GM12874 (cell line): Measurements from ENCODE around the gene DIP2A.

ENCODE experiments used
- TF ChIP-seq, protein P1 (sequence below): IDR thresholded peaks from 2 replicates; pipeline ENCODE4 v1.5.1; 2011; ENCODE audit warnings: low read depth, mild to moderate bottlenecking, control low read depth, low read length, moderate library complexity; ENCODE audit not compliant: insufficient read depth

The DIP2A gene

DNA sequence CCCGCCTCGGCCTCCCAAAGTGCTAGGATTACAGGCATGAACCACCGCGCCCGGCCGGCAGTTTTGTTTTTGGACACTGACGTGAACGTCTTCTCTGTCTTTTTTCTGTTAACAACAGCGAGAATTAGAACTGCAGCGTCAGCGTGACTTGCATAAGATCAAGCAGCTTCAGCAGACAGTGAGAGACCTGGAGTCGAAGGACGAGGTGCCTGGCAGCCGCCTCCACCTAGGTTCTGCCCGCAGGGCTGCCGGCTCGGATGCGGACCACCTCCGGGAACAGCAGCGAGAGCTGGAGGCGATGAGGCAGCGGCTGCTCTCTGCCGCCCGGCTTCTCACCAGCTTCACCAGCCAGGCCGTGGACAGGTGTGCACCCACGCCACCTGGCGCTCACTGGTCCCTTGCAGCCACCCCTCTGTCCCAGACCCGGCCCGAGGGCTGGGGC lies 22.9 kb upstream of the DIP2A start:
- TF ChIP-seq, protein P1, sequence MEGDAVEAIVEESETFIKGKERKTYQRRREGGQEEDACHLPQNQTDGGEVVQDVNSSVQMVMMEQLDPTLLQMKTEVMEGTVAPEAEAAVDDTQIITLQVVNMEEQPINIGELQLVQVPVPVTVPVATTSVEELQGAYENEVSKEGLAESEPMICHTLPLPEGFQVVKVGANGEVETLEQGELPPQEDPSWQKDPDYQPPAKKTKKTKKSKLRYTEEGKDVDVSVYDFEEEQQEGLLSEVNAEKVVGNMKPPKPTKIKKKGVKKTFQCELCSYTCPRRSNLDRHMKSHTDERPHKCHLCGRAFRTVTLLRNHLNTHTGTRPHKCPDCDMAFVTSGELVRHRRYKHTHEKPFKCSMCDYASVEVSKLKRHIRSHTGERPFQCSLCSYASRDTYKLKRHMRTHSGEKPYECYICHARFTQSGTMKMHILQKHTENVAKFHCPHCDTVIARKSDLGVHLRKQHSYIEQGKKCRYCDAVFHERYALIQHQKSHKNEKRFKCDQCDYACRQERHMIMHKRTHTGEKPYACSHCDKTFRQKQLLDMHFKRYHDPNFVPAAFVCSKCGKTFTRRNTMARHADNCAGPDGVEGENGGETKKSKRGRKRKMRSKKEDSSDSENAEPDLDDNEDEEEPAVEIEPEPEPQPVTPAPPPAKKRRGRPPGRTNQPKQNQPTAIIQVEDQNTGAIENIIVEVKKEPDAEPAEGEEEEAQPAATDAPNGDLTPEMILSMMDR = no peak

DNA sequence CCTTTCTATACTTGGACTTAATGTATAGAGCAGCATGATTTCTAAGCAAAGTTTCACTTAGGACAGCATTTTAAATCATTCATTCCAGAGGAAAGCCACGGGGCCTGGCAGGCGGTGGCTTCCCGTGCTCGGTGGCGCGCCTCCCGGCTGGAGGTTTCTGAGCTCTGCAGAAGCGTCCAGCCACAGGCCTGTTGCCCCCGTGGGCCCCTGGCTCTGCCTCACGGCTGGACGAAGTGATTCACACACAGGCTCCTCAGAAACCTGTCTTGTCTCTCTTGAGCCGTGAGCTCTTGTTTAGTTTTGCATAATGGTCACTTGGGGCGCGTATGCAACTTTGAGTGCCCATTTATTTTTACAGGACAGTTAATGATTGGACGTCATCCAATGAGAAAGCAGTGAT lies 22.1 kb upstream of the DIP2A start:
- TF ChIP-seq, protein P1 = no peak

DNA sequence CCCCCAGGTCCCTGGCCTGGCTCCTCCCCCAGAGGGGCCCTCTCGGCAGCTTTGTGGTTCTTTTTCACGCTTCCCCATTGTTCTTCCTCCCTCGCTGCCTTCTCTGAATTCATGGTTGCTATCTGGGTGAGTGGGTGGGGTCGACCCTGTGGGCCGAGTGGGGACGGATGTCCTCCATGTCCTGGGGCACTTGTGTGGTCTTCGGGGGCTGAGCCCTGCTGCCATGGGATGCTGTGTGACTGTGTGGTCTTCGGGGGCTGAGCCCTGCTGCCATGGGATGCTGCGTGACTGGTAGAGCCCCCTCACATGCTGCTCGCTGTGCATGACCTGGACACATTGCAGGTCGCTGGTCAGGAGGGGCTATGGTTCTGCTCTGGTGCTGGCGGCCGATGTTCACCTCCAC lies 21.6 kb upstream of the DIP2A start:
- TF ChIP-seq, protein P1 = no peak

DNA sequence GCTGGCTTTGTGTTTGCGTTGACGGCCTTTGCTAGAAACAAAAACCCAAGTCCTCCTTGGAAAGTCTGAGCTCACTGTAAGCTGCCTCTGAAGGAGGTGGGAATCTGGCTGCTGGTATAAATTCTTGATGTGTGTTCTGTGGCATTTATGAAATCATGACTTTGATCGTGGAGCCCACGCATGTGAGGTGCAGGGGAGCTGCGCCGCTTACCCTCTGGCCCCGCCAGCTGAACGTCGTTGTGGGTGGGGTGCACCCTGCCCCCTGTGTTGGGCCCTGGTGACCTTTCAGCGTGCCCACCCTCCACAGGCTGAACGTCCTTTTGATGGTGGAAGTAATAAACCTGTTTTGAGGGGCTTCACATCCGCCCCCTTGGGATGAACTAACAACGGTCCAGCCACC lies 21.2 kb upstream of the DIP2A start:
- TF ChIP-seq, protein P1 = no peak

DNA sequence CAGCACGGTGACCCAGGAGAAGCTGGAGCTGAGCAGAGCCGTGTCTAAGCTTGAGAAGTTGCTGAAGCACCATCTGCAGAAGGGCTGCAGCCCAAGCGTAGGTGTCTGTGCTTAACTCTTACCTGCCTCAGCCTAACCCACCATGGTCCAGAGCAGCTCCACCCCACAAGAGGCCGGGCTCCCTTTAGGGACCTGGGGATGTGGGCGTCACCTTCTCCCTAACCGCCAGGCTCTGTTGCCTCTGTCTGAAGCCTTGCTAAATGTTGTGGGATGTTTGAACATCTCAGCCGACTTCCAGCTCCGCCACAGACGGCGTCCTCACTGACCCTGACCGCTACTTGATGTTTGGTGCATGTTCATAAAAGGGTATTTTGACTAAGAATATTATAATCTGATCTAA lies 20.4 kb upstream of the DIP2A start:
- TF ChIP-seq, protein P1 = no peak

DNA sequence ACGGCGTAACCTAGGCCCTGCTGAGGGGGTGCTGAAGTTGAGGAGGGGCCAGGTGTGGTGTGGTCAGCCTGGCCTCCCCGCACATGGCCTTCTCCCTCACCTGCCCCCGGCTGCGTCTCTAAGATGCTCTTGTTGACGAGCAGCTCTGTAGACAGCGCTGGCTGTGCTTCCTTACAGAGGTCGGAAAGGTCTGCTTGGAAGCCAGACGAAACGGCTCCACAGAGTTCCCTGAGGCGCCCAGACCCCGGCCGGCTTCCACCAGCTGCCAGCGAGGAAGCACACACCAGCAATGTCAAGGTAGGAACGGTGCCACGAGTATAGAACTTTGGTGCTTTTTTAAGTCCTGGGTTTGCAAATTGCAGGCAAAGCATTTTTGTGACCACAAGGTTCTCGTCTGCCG lies 18.8 kb upstream of the DIP2A start:
- TF ChIP-seq, protein P1 = no peak

DNA sequence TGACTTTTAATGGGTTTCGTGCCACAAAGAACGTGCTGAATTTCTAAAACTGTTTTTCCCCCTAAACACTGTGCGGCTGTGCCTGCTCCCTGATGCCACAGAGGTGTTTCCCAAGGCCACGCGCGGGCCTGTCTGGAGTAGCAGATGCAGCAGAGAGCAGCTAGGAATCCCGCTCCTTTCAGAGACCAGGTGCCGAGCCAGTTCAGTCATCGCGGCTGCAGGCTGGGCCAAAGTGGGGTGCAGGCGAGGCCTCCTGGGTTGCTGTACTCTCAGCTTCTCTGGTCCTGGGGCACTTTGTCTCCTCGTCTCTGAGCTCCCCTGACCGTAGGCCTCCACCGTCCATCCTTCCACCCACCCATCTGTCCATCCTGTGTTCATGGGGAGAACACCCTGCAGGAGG lies 17.4 kb upstream of the DIP2A start:
- TF ChIP-seq, protein P1 = no peak

DNA sequence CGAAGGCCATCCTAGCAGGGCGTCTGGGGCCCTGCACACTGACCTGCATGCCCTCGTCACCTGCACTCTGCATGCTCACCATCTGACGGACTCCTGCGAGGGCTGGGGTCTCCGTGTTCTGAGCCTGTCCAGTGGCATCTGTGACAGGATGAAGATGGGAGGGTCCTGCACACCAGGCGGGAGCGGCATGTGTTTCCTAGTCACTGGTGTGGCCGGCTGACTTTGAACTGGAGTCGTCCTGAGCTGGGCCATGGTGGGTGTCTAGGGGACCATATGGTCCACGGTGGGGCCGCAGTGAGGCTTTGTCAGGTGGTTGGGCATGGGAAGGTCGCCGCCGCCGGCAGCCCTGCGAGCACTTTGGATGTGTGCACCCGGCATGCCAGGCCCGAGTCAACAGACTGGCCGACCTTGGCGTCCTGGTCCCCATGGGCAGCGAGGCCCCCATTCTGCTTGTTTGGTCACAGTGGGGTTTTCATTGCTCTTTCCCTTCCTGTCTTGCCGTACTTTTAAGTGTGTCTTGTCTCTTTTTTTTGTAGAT lies 16.7 kb upstream of the DIP2A start:
- TF ChIP-seq, protein P1 = no peak
